ENCODE data around the gene CADPS. TPM values are rescaled to one million over a fixed set of nuclear protein-coding genes. Genes with fewer than 3 reads are reported as not detected.

The CADPS gene
- polyA plus RNA-seq, 1 donor from 2014 or later = 118 TPM

DNA sequence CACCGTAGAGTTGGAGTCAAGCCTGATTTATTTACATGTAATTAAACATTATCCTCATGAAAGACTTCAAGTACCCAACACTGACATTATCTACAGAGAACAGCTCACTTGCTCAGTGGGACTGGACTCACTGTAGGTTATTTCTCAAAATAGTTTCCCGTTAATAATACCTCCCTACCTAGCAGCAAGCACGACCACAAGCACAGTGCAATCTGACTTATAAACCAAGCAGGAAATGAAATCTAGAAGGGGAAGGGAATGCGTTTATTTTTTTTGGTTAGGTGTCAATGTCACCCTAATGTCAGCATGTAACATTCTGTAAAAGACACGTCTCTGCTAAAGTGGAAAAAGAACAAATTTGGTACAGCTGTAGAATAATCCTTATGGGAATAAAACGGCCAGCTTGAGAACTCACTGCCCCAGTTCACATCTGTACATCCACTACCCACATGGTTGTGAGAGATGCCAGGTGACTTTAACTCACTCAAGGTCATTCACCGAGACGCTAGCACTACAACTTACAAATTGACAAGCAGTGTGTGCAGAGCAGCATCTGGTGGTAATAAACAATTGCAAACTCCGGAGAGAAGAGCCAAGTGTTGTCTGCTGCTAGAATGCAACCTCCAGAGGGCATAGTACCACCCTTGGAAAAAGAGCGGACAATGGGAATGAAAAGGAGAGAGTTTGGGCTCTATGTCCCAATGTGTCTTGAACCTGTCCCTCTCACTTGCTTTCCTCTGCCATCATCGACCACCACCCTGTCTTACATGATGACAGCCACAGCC, 242.5 kb downstream of the CADPS start:
- no peaks in the 10 kb centered on the region for H3K27me3 ChIP-seq (ENCODE audit: insufficient read depth, low read depth, low read length)
- TF ChIP-seq SMC3 (conservative IDR thresholded peaks at IDR 0.05; ENCODE audit: poor library complexity) = no peak
- no peak for TF ChIP-seq EP300 (conservative IDR thresholded peaks at IDR 0.05; ENCODE audit: poor library complexity, severe bottlenecking)
- no peak for TF ChIP-seq TAF1 (IDR thresholded peaks at IDR 0.05; ENCODE audit: low read depth)
- TF ChIP-seq, protein P1, sequence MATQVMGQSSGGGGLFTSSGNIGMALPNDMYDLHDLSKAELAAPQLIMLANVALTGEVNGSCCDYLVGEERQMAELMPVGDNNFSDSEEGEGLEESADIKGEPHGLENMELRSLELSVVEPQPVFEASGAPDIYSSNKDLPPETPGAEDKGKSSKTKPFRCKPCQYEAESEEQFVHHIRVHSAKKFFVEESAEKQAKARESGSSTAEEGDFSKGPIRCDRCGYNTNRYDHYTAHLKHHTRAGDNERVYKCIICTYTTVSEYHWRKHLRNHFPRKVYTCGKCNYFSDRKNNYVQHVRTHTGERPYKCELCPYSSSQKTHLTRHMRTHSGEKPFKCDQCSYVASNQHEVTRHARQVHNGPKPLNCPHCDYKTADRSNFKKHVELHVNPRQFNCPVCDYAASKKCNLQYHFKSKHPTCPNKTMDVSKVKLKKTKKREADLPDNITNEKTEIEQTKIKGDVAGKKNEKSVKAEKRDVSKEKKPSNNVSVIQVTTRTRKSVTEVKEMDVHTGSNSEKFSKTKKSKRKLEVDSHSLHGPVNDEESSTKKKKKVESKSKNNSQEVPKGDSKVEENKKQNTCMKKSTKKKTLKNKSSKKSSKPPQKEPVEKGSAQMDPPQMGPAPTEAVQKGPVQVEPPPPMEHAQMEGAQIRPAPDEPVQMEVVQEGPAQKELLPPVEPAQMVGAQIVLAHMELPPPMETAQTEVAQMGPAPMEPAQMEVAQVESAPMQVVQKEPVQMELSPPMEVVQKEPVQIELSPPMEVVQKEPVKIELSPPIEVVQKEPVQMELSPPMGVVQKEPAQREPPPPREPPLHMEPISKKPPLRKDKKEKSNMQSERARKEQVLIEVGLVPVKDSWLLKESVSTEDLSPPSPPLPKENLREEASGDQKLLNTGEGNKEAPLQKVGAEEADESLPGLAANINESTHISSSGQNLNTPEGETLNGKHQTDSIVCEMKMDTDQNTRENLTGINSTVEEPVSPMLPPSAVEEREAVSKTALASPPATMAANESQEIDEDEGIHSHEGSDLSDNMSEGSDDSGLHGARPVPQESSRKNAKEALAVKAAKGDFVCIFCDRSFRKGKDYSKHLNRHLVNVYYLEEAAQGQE (IDR thresholded peaks at IDR 0.05; ENCODE audit: borderline replicate concordance) = no peak
- TF ChIP-seq, protein P2, sequence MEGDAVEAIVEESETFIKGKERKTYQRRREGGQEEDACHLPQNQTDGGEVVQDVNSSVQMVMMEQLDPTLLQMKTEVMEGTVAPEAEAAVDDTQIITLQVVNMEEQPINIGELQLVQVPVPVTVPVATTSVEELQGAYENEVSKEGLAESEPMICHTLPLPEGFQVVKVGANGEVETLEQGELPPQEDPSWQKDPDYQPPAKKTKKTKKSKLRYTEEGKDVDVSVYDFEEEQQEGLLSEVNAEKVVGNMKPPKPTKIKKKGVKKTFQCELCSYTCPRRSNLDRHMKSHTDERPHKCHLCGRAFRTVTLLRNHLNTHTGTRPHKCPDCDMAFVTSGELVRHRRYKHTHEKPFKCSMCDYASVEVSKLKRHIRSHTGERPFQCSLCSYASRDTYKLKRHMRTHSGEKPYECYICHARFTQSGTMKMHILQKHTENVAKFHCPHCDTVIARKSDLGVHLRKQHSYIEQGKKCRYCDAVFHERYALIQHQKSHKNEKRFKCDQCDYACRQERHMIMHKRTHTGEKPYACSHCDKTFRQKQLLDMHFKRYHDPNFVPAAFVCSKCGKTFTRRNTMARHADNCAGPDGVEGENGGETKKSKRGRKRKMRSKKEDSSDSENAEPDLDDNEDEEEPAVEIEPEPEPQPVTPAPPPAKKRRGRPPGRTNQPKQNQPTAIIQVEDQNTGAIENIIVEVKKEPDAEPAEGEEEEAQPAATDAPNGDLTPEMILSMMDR (IDR thresholded peaks at IDR 0.05; ENCODE audit: poor library complexity, severe bottlenecking) = no peak
- TF ChIP-seq MXI1 (conservative IDR thresholded peaks at IDR 0.05; ENCODE audit: poor library complexity, severe bottlenecking) = no peak
- no peak for TF ChIP-seq POLR2AphosphoS5 (IDR thresholded peaks at IDR 0.05)
- TF ChIP-seq EZH2 (IDR thresholded peaks at IDR 0.05; ENCODE audit: borderline replicate concordance, insufficient read depth, low read length, poor library complexity, severe bottlenecking) = no peak
- TF ChIP-seq RAD21 (conservative IDR thresholded peaks at IDR 0.05) = no peak
- no peak overlapping the region for H3K9ac ChIP-seq (ENCODE audit: low read length)
- no peak overlapping the region for H3K4me3 ChIP-seq (ENCODE audit: low read length)
- H3K9me3 ChIP-seq (ENCODE audit: low read length) = no peaks in the 10 kb centered on the region
- no peaks in the 10 kb centered on the region for H4K20me1 ChIP-seq (ENCODE audit: insufficient read depth)
- no peak overlapping the region for H3K27ac ChIP-seq (ENCODE audit: low read length)
- no peak overlapping the region for H2AFZ ChIP-seq (ENCODE audit: low read depth, low read length)
- no peaks in the 10 kb centered on the region for H3K79me2 ChIP-seq (replicated peaks; ENCODE audit: insufficient read depth, low read length)
- H3K36me3 ChIP-seq (ENCODE audit: insufficient read depth, low read length) = no peaks in the 10 kb centered on the region
- H3K4me2 ChIP-seq (ENCODE audit: low read length) = no peak overlapping the region
- H3K9me2 ChIP-seq (ENCODE audit: insufficient read depth, low read length) = no peaks in the 10 kb centered on the region
- H3F3A ChIP-seq (ENCODE audit: insufficient read depth, low read length, poor library complexity, severe bottlenecking) = no peaks in the 10 kb centered on the region

DNA sequence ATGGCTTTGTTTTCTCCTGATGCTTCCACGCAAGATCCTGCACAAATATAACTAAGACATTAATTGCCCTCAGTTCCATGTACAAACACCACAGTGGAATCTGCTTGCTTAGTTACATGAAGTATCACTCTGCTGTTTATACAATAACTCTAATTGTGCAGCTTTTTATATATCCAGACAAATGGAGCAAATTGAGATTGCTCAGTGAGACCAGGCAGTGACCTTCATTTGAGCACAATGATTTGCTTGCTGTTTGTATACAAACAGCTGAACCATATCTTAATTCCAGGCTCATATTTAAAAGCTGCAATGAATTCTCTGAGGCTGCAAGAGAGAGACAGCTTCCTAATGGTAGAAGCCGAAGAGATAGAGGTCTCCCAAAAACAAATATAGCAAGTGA, 243.7 kb downstream of the CADPS start:
- H3K9me2 ChIP-seq (ENCODE audit: insufficient read depth, low read length) = no peaks in the 10 kb centered on the region
- H3K27ac ChIP-seq (ENCODE audit: low read length) = no peak overlapping the region
- no peaks in the 10 kb centered on the region for H3K27me3 ChIP-seq (ENCODE audit: insufficient read depth, low read depth, low read length)
- no peaks in the 10 kb centered on the region for H3K36me3 ChIP-seq (ENCODE audit: insufficient read depth, low read length)
- H3K79me2 ChIP-seq (replicated peaks; ENCODE audit: insufficient read depth, low read length) = no peaks in the 10 kb centered on the region
- no peaks in the 10 kb centered on the region for H4K20me1 ChIP-seq (ENCODE audit: insufficient read depth)
- H3F3A ChIP-seq (ENCODE audit: insufficient read depth, low read length, poor library complexity, severe bottlenecking) = no peaks in the 10 kb centered on the region
- no peak for TF ChIP-seq SMC3 (conservative IDR thresholded peaks at IDR 0.05; ENCODE audit: poor library complexity)
- no peak for TF ChIP-seq MXI1 (conservative IDR thresholded peaks at IDR 0.05; ENCODE audit: poor library complexity, severe bottlenecking)
- TF ChIP-seq, protein P1 (IDR thresholded peaks at IDR 0.05; ENCODE audit: borderline replicate concordance) = no peak
- TF ChIP-seq POLR2AphosphoS5 (IDR thresholded peaks at IDR 0.05) = no peak
- no peak for TF ChIP-seq RAD21 (conservative IDR thresholded peaks at IDR 0.05)
- TF ChIP-seq, protein P2 (IDR thresholded peaks at IDR 0.05; ENCODE audit: poor library complexity, severe bottlenecking) = no peak
- TF ChIP-seq EP300 (conservative IDR thresholded peaks at IDR 0.05; ENCODE audit: poor library complexity, severe bottlenecking) = no peak
- TF ChIP-seq TAF1 (IDR thresholded peaks at IDR 0.05; ENCODE audit: low read depth) = no peak
- no peak for TF ChIP-seq EZH2 (IDR thresholded peaks at IDR 0.05; ENCODE audit: borderline replicate concordance, insufficient read depth, low read length, poor library complexity, severe bottlenecking)
- H3K9ac ChIP-seq (ENCODE audit: low read length) = no peak overlapping the region
- H2AFZ ChIP-seq (ENCODE audit: low read depth, low read length) = no peak overlapping the region
- no peak overlapping the region for H3K4me3 ChIP-seq (ENCODE audit: low read length)
- no peaks in the 10 kb centered on the region for H3K9me3 ChIP-seq (ENCODE audit: low read length)
- no peak overlapping the region for H3K4me2 ChIP-seq (ENCODE audit: low read length)

All from neural cell (in vitro differentiated cells).